ENCODE measurements around the gene CD72.

GRCh38 chr9:35609820-35610163, 8.4 kb downstream of the CD72 start:
- TF ChIP-seq CTCF (conservative IDR thresholded peaks at IDR 0.05 in 1 of 2, IDR thresholded peaks at IDR 0.05 in 1 of 2; ENCODE audit: extremely low read depth in 1 of 2, insufficient read depth in 1 of 2, low read depth in 1 of 2, low read length in 2 of 2) (no peak), EZH2 (IDR thresholded peaks at IDR 0.05; ENCODE audit: borderline replicate concordance, low read length) (no peak)

Measured in mammary epithelial cell (primary cell).